Stimulated activated naive CD8-positive, alpha-beta T cell treated with anti-CD3 and anti-CD28 coated beads, Interleukin-15, Interleukin-2, amounts not matched to agents 100 U/mL and 50 U/mL, for 24 hours (primary cell): ENCODE measurements around the gene TBC1D21.

ENCODE experiments used
- ATAC-seq: fragments of 150-1000 bp; cut with Tn5 transposase; one replicate; pipeline ENCODE4 v1.10.0; 2021
- DNase-seq: peaks from one replicate; pipeline ENCODE4 v3.0.0; 2021

TBC1D21 gene

GRCh38 chr15:73862276-73862675, 11.1 kb upstream of the TBC1D21 start:
- no peak for DNase-seq
- ATAC-seq = no peak

- ATAC-seq (no peak), DNase-seq (no peak)
Observed at GRCh38 chr15:73865379-73865778, 8.0 kb upstream of the TBC1D21 start.

GRCh38 chr15:73865904-73866303, 7.5 kb upstream of the TBC1D21 start:
- no peak for ATAC-seq
- no peak for DNase-seq

GRCh38 chr15:73866481-73866880, 6.9 kb upstream of the TBC1D21 start:
- ATAC-seq (no peak), DNase-seq (no peak)

GRCh38 chr15:73866881-73867410, 6.4 kb upstream of the TBC1D21 start:
- DNase-seq = no peak
- ATAC-seq = no peak

- ATAC-seq = no peak
- DNase-seq = no peak
Observed at GRCh38 chr15:73867426-73867825, 5.9 kb upstream of the TBC1D21 start.

GRCh38 chr15:73867956-73868355, 5.4 kb upstream of the TBC1D21 start:
- DNase-seq = no peak
- ATAC-seq = no peak

- ATAC-seq = no peak
- no peak for DNase-seq
Observed at GRCh38 chr15:73869216-73869995, 4.0 kb upstream of the TBC1D21 start.

GRCh38 chr15:73870700-73871408, 2.5 kb upstream of the TBC1D21 start:
- ATAC-seq (no peak), DNase-seq (no peak)

- DNase-seq (no peak), ATAC-seq (no peak)
Observed at GRCh38 chr15:73872346-73872745, 1.0 kb upstream of the TBC1D21 start.

GRCh38 chr15:73873889-73874511, 636 bp downstream of the TBC1D21 start:
- ATAC-seq = no peak

GRCh38 chr15:73879426-73879825, 6.1 kb downstream of the TBC1D21 start:
- ATAC-seq (no peak), DNase-seq (no peak)

More at GRCh38 chr15:73873889-73874511, 636 bp downstream of the TBC1D21 start:
- DNase-seq = peak; percentile 20

- ATAC-seq = no peak
- DNase-seq = no peak
Observed at GRCh38 chr15:73881579-73882320, 8.4 kb downstream of the TBC1D21 start.

- ATAC-seq = no peak
- no peak for DNase-seq
Observed at GRCh38 chr15:73882761-73883419, 9.5 kb downstream of the TBC1D21 start.

- no peak for DNase-seq
- no peak for ATAC-seq
Observed at GRCh38 chr15:73884159-73884558, 10.8 kb downstream of the TBC1D21 start.

- DNase-seq = no peak
- ATAC-seq = no peak
Observed at GRCh38 chr15:73885954-73886700, 12.8 kb downstream of the TBC1D21 start.

GRCh38 chr15:73886717-73887345, 13.5 kb downstream of the TBC1D21 start:
- no peak for DNase-seq
- no peak for ATAC-seq

- ATAC-seq (no peak), DNase-seq (no peak)
Observed at GRCh38 chr15:73887481-73887880, 14.1 kb downstream of the TBC1D21 start.

GRCh38 chr15:73888224-73889041, 15.1 kb downstream of the TBC1D21 start:
- DNase-seq = no peak
- ATAC-seq = no peak
